ENCODE data around the gene TTC28.

DNA sequence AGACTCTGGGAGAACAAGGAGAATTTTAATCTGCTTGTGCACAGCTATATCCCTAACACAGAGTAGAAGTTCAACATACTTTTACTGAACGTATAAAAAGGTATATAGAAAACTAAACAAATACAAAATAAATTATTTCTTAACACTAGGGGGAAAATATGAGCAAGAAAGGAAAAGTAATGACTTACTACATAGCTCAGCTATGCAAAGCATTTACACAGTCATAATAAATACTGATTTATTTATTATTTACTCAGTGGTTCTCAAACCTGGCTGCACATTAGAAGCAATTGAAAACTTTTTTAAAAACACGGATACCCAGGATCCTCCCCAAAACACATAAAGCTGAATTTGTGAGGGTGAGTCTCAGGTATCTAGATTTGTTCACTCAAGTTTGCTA, 182.5 kb downstream of the TTC28 start:
- TF ChIP-seq, protein P1, sequence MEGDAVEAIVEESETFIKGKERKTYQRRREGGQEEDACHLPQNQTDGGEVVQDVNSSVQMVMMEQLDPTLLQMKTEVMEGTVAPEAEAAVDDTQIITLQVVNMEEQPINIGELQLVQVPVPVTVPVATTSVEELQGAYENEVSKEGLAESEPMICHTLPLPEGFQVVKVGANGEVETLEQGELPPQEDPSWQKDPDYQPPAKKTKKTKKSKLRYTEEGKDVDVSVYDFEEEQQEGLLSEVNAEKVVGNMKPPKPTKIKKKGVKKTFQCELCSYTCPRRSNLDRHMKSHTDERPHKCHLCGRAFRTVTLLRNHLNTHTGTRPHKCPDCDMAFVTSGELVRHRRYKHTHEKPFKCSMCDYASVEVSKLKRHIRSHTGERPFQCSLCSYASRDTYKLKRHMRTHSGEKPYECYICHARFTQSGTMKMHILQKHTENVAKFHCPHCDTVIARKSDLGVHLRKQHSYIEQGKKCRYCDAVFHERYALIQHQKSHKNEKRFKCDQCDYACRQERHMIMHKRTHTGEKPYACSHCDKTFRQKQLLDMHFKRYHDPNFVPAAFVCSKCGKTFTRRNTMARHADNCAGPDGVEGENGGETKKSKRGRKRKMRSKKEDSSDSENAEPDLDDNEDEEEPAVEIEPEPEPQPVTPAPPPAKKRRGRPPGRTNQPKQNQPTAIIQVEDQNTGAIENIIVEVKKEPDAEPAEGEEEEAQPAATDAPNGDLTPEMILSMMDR (IDR thresholded peaks at IDR 0.05) = no peak
- TF ChIP-seq POLR2AphosphoS5 (IDR thresholded peaks at IDR 0.05) = no peak
